Measurements from ENCODE around the gene MRPL43. TPM values are rescaled to one million over a fixed set of nuclear protein-coding genes. Genes with fewer than 3 reads are reported as not detected.

The MRPL43 gene
- total RNA-seq, 1 experiment from 2014 or later, result 91.3 TPM

- TF ChIP-seq MYBL2 (CRISPR knock-in tag; IDR thresholded peaks at IDR 0.05), result no peak
- TF ChIP-seq ELF4 (CRISPR knock-in tag; IDR thresholded peaks at IDR 0.05; ENCODE audit: low read depth), result no peak
- TF ChIP-seq ZNF532 (CRISPR knock-in tag; IDR thresholded peaks at IDR 0.05; ENCODE audit: borderline replicate concordance), result no peak
Measured at GRCh38 chr10:100945754-100946153, 41.5 kb downstream of the MRPL43 start (continued).

GRCh38 chr10:100943508-100943907, 43.8 kb downstream of the MRPL43 start:
- ChIA-PET POLR2A (no interaction called here), CTCF (interaction anchor here (2.7 kb wide), 1 partner anchor 9 kb away, joined by 11 read pairs; no protein-coding TSS in a partner anchor)
- no peak for ATAC-seq

GRCh38 chr10:100942229-100942628, 45.1 kb downstream of the MRPL43 start:
- ATAC-seq, result no peak
- H3K4me3 Mint-ChIP-seq, result no peak overlapping the region
- CTCF ChIA-PET, result interaction anchor here (1.3 to 2.7 kb wide), 2 partner anchors 8 to 72 kb away, joined by 3 to 11 read pairs; no protein-coding TSS in a partner anchor
- no peaks in the 10 kb centered on the region for H3K9me3 Mint-ChIP-seq
- no peaks in the 10 kb centered on the region for H3K27me3 Mint-ChIP-seq (ENCODE audit: low read depth)
- H3K4me1 Mint-ChIP-seq, result no peaks in the 10 kb centered on the region
- no peak overlapping the region for H3K27ac Mint-ChIP-seq
- peaks cover 51% of the 10 kb centered on the region for H3K36me3 Mint-ChIP-seq
- DNase-seq (ENCODE audit: low spot score), result no peak
- TF ChIP-seq ZMAT4 (CRISPR knock-in tag; IDR thresholded peaks at IDR 0.05), result no peak
- TF ChIP-seq ZNF532 (CRISPR knock-in tag; IDR thresholded peaks at IDR 0.05; ENCODE audit: borderline replicate concordance), result no peak
- POLR2A ChIA-PET, result no interaction called here

More at GRCh38 chr10:100943508-100943907, 43.8 kb downstream of the MRPL43 start:
- DNase-seq (ENCODE audit: low spot score), result no peak
- H3K36me3 Mint-ChIP-seq, result peaks cover 43% of the 10 kb centered on the region
- H3K27me3 Mint-ChIP-seq (ENCODE audit: low read depth), result no peaks in the 10 kb centered on the region
- H3K9me3 Mint-ChIP-seq, result no peaks in the 10 kb centered on the region
- TF ChIP-seq HMGA2 (CRISPR knock-in tag; IDR thresholded peaks at IDR 0.05) (no peak), ZNF416 (CRISPR knock-in tag; IDR thresholded peaks at IDR 0.05) (no peak), ELF4 (CRISPR knock-in tag; IDR thresholded peaks at IDR 0.05; ENCODE audit: low read depth) (no peak), ZNF281 (CRISPR knock-in tag; IDR thresholded peaks at IDR 0.05) (no peak)
- H3K4me3 Mint-ChIP-seq, result no peak overlapping the region
- H3K27ac Mint-ChIP-seq, result no peak overlapping the region
- H3K4me1 Mint-ChIP-seq, result no peaks in the 10 kb centered on the region
